Lung (tissue), 12 donors: ENCODE data around the gene SELENOT. TPM values are rescaled to one million over a fixed set of nuclear protein-coding genes. Genes with fewer than 3 reads are reported as not detected.

ENCODE experiments used
- ATAC-seq: fragments of 200-7000 bp; cut with Tn5 transposase; one replicate; pipeline ENCODE4 v1.9.1; 2020; ENCODE audit warnings: moderate number of reproducible peaks; ENCODE audit not compliant: insufficient read depth, low FRiP score
- DNase-seq, 3 donors: peaks; one replicate each; pipeline ENCODE4 v3.0.0-alpha.2; 2013 to 2017
- H3K27ac ChIP-seq, 2 donors: one replicate each; pipeline ENCODE4 v1.5.1; 2013; ENCODE audit warnings: mild to moderate bottlenecking in 2 of 2, moderate library complexity in 2 of 2, control low read depth in 1 of 2, inconsistent platforms in 1 of 2, low read depth in 1 of 2, low read length in 1 of 2
- H3K27me3 ChIP-seq, 3 donors: one replicate each; pipeline ENCODE4 v1.5.1; 2013; ENCODE audit warnings: low read length in 2 of 3; ENCODE audit not compliant: control insufficient read depth in 3 of 3, insufficient read depth in 3 of 3
- H3K36me3 ChIP-seq, 4 donors: one replicate each; pipeline ENCODE4 v1.5.1; 2013; ENCODE audit warnings: low read length in 4 of 4, mild to moderate bottlenecking in 1 of 4, moderate library complexity in 1 of 4; ENCODE audit not compliant: control insufficient read depth in 4 of 4, insufficient read depth in 4 of 4
- H3K4me1 ChIP-seq, 5 donors: one replicate each; pipeline ENCODE4 v1.5.1; 2013; ENCODE audit warnings: low read length in 5 of 5, mild to moderate bottlenecking in 2 of 5, moderate library complexity in 1 of 5; ENCODE audit not compliant: control insufficient read depth in 5 of 5, insufficient read depth in 5 of 5
- H3K4me3 ChIP-seq: one replicate; pipeline ENCODE4 v1.5.1; 2013; ENCODE audit warnings: mild to moderate bottlenecking, control low read depth, moderate library complexity
- H3K9ac ChIP-seq, 2 donors: one replicate each; pipeline ENCODE4 v1.5.1; 2013; ENCODE audit warnings: low read length in 2 of 2, control low read depth in 1 of 2; ENCODE audit not compliant: insufficient read depth in 1 of 2
- H3K9me3 ChIP-seq, 4 donors: one replicate each; pipeline ENCODE4 v1.5.1; 2013; ENCODE audit warnings: low read length in 3 of 4, mild to moderate bottlenecking in 1 of 4, moderate library complexity in 1 of 4; ENCODE audit not compliant: control insufficient read depth in 4 of 4, insufficient read depth in 3 of 4
- CTCF ChIP-seq: IDR thresholded peaks from 2 replicates; pipeline ENCODE4 v1.5.1; 2012; ENCODE audit warnings: mild to moderate bottlenecking; ENCODE audit errors: control extremely low read depth, extremely low read depth
- WGBS, 2 donors: extraction: QIAGEN DNeasy Blood & Tissue Kit; methylation state at CpG; one replicate each; pipeline ENCODE4 v1.1.7; 2013; 5-methylcytosine and 5-hydroxymethylcytosine counted together
- polyA plus RNA-seq, 2 donors: library from polyadenylated mRNA; stranded (reverse); fragments of 200-250 nt; gene quantifications; one replicate each; pipeline ENCODE4 v1.2.1, GENCODE V29; 2013
- total RNA-seq, 2 donors: library from RNA; depleted of rRNA in 1 of 2; stranded (reverse); fragments of >200 nt in 1 of 2; gene quantifications; one replicate each; pipeline ENCODE4 v1.2.1, GENCODE V29; 2014 to 2021
- donor health status: control.
- donor health status: control.
- donor health status: Bipolar disorder and iron deficiency.
- donor health status: healthy.
- donor health status: DM: yes; HTN: yes; CAD: no.

The SELENOT gene
- total and polyA plus RNA-seq, 4 donors: 27.4 to 194 (median 109) TPM

DNA sequence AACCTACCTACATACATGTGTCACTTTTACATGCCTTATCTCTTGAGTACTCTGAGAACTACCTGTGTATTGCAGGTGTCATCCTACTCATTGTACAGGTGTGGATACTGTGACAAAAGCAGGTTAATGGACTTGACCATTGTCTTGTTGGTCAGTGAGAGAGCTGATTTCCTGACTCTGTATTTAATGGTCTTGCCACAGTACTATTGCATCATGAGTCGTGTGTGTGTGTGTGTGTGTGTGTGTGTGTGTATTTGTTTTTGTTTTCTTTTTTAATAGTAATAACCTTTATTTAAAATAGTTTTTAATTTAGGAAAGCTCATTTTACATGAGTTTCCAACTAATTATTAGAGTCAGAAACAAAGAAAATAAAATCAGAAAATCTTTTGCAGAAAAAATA, 7.7 kb downstream of the SELENOT start:
- Histone ChIP-seq H3K9ac (no peak overlapping the region), H3K4me3 (no peak overlapping the region), H3K4me1 (peaks cover 0 to 10% (median 0%) of the 10 kb centered on the region in 5 donors), H3K9me3 (no peaks in the 10 kb centered on the region), H3K27ac (no peak overlapping the region), H3K36me3 (peaks cover 0 to 6% (median 2%) of the 10 kb centered on the region in 4 donors), H3K27me3 (no peaks in the 10 kb centered on the region)
- no peak for TF ChIP-seq CTCF
- DNase-seq (no peak), ATAC-seq (no peak)
- 18 to 40% methylated on average over 1 of the region's 1 CpG for WGBS, 2 donors

- H3K9me3 ChIP-seq: no peaks in the 10 kb centered on the region
- H3K27me3 ChIP-seq: no peaks in the 10 kb centered on the region
- H3K9ac ChIP-seq: no peak overlapping the region
- no peak for ATAC-seq
- no peak for DNase-seq
- 98% methylated on average over 34 of the region's 34 CpGs for WGBS, 2 donors
- H3K27ac ChIP-seq: no peak overlapping the region
- no peak overlapping the region for H3K4me3 ChIP-seq
- peaks cover 0 to 6% (median 0%) of the 10 kb centered on the region in 4 donors for H3K36me3 ChIP-seq
- peaks cover 0 to 10% (median 0%) of the 10 kb centered on the region in 5 donors for H3K4me1 ChIP-seq
- TF ChIP-seq CTCF: no peak
These were observed 8.5 kb downstream of the SELENOT start for GRCh38 chr3:150611666-150612065.

GRCh38 chr3:150612494-150612893, 9.4 kb downstream of the SELENOT start:
- Histone ChIP-seq H3K27me3 (no peaks in the 10 kb centered on the region), H3K27ac (no peak overlapping the region), H3K9ac (no peak overlapping the region), H3K4me1 (peaks cover 0 to 10% (median 0%) of the 10 kb centered on the region in 5 donors), H3K36me3 (peaks cover 0 to 6% (median 0%) of the 10 kb centered on the region in 4 donors), H3K9me3 (no peaks in the 10 kb centered on the region), H3K4me3 (no peak overlapping the region)
- DNase-seq (no peak), ATAC-seq (no peak)
- no peak for TF ChIP-seq CTCF
- WGBS, 2 donors: 84 to 89% methylated on average over 1 of the region's 1 CpG

- Histone ChIP-seq H3K4me1 (peaks cover 0 to 10% (median 0%) of the 10 kb centered on the region in 5 donors), H3K4me3 (no peak overlapping the region), H3K36me3 (peaks cover 0 to 6% (median 0%) of the 10 kb centered on the region in 4 donors), H3K9ac (no peak overlapping the region), H3K9me3 (no peaks in the 10 kb centered on the region), H3K27me3 (no peaks in the 10 kb centered on the region), H3K27ac (no peak overlapping the region)
- ATAC-seq (no peak), DNase-seq (no peak)
- 94 to 96% methylated on average over 2 of the region's 2 CpGs for WGBS, 2 donors
- TF ChIP-seq CTCF: no peak
These were observed 9.9 kb downstream of the SELENOT start for GRCh38 chr3:150613034-150613433.
